ENCODE results near the gene CTSO.

Gene CTSO

DNA sequence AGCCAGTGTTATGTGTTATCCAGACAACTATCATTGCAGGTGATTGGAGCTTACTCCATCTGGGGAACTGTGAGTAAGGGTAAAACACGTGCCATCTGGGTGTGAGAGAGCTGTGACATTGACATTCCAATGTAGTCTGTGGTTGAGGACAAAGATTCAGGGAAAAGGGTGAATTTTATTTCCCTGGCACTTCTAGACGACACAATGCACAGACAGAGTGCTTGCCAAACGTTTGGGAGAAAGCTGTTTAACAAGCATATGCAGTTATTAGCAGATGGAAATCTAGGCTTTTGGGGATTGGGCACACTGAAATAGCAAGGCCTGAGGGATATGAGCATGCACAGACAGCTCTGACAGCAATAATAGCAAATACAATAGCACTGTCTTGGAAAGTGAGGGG lies 21.3 kb upstream of the CTSO start:
- Histone ChIP-seq H3K79me1 (ENCODE audit: low read depth, low read length) (no peaks in the 10 kb centered on the region), H3K27me3 (ENCODE audit: control insufficient read depth in 3 of 3, insufficient read depth in 3 of 3, low read depth in 1 of 3, low read length in 3 of 3) (no peaks in the 10 kb centered on the region), H2BK120ac (ENCODE audit: low read depth, low read length) (no peak overlapping the region), H3K4ac (ENCODE audit: low read length) (no peak overlapping the region), H3K36me3 (replicated peaks in 1 of 2; ENCODE audit: control insufficient read depth in 2 of 2, insufficient read depth in 2 of 2, low read length in 2 of 2) (no peaks in the 10 kb centered on the region), H4K8ac (ENCODE audit: low read depth, low read length) (no peak overlapping the region), H2BK5ac (ENCODE audit: low read length) (no peak overlapping the region), H3K23ac (ENCODE audit: low read depth, low read length, poor library complexity) (no peak overlapping the region), H2AK5ac (ENCODE audit: low read depth, low read length) (no peak overlapping the region), H3K9me3 (replicated peaks in 1 of 2; ENCODE audit: control insufficient read depth in 2 of 2, insufficient read depth in 1 of 2, low read depth in 1 of 2, low read length in 2 of 2) (peaks cover 1 to 11% of the 10 kb centered on the region in 2 donors), H3K9ac (ENCODE audit: low read depth, low read length, poor library complexity) (no peak overlapping the region), H3K14ac (ENCODE audit: low read length) (no peak overlapping the region), H2AFZ (ENCODE audit: low read length) (no peak overlapping the region), H3K4me3 (ENCODE audit: low read length in 2 of 2) (no peak overlapping the region), H2BK15ac (ENCODE audit: low read length) (no peak overlapping the region), H3K4me2 (ENCODE audit: insufficient read depth, low read length, poor library complexity, severe bottlenecking) (no peak overlapping the region), H4K91ac (ENCODE audit: low read depth, low read length, poor library complexity) (no peak overlapping the region), H3K18ac (ENCODE audit: low read length) (no peak overlapping the region), H3K4me1 (ENCODE audit: control insufficient read depth in 2 of 2, insufficient read depth in 1 of 2, low read depth in 1 of 2, low read length in 2 of 2) (peaks cover 0 to 8% of the 10 kb centered on the region in 2 donors), H2BK12ac (ENCODE audit: low read length) (no peak overlapping the region), H3K27ac (replicated peaks; ENCODE audit: low read length) (no peak overlapping the region)
- WGBS, 2 donors (ENCODE audit: extremely low coverage in 2 of 2, insufficient read length in 2 of 2, insufficient replicate concordance in 1 of 2): no CpG with 5 or more reads among the region's 3 CpGs
- no peak for DNase-seq (ENCODE audit: low spot score)

DNA sequence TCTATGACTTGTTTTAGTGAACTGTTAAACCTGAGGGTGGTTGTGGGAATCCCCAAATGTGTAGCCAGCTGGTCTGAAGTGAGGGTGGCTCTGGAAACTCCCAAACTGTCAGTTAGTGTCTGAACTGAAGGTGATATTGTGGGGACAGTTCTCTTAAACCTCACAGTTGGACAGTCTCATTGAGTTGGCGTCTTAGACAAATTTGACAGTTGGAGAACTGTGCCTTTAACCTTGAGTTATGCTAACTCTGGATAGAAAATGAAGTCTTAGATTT lies 20.7 kb upstream of the CTSO start:
- H2BK5ac ChIP-seq (ENCODE audit: low read length): no peak overlapping the region
- H2BK120ac ChIP-seq (ENCODE audit: low read depth, low read length): no peak overlapping the region
- no peak overlapping the region for H4K8ac ChIP-seq (ENCODE audit: low read depth, low read length)
- no peak overlapping the region for H2BK12ac ChIP-seq (ENCODE audit: low read length)
- no peak overlapping the region for H3K23ac ChIP-seq (ENCODE audit: low read depth, low read length, poor library complexity)
- H3K27me3 ChIP-seq (ENCODE audit: control insufficient read depth in 3 of 3, insufficient read depth in 3 of 3, low read depth in 1 of 3, low read length in 3 of 3): no peaks in the 10 kb centered on the region
- no peak overlapping the region for H3K9ac ChIP-seq (ENCODE audit: low read depth, low read length, poor library complexity)
- H3K18ac ChIP-seq (ENCODE audit: low read length): no peak overlapping the region
- H3K4me2 ChIP-seq (ENCODE audit: insufficient read depth, low read length, poor library complexity, severe bottlenecking): no peak overlapping the region
- no peak for DNase-seq (ENCODE audit: low spot score)
- H2AK5ac ChIP-seq (ENCODE audit: low read depth, low read length): no peak overlapping the region
- no peak overlapping the region for H4K91ac ChIP-seq (ENCODE audit: low read depth, low read length, poor library complexity)
- H2AFZ ChIP-seq (ENCODE audit: low read length): no peak overlapping the region
- no peak overlapping the region for H3K4ac ChIP-seq (ENCODE audit: low read length)
- peaks cover 1 to 10% of the 10 kb centered on the region in 2 donors for H3K9me3 ChIP-seq (replicated peaks in 1 of 2; ENCODE audit: control insufficient read depth in 2 of 2, insufficient read depth in 1 of 2, low read depth in 1 of 2, low read length in 2 of 2)
- H3K36me3 ChIP-seq (replicated peaks in 1 of 2; ENCODE audit: control insufficient read depth in 2 of 2, insufficient read depth in 2 of 2, low read length in 2 of 2): no peaks in the 10 kb centered on the region
- no peaks in the 10 kb centered on the region for H3K79me1 ChIP-seq (ENCODE audit: low read depth, low read length)
- H3K4me3 ChIP-seq (ENCODE audit: low read length in 2 of 2): no peak overlapping the region
- H3K4me1 ChIP-seq (ENCODE audit: control insufficient read depth in 2 of 2, insufficient read depth in 1 of 2, low read depth in 1 of 2, low read length in 2 of 2): peaks cover 0 to 8% of the 10 kb centered on the region in 2 donors
- no peak overlapping the region for H3K14ac ChIP-seq (ENCODE audit: low read length)
- no peak overlapping the region for H3K27ac ChIP-seq (replicated peaks; ENCODE audit: low read length)
- WGBS, 2 donors (ENCODE audit: extremely low coverage in 2 of 2, insufficient read length in 2 of 2, insufficient replicate concordance in 1 of 2): no CpG with 5 or more reads among the region's 1 CpG
- no peak overlapping the region for H2BK15ac ChIP-seq (ENCODE audit: low read length)

- no peak overlapping the region for H2AK5ac ChIP-seq (ENCODE audit: low read depth, low read length)
- WGBS, 2 donors (ENCODE audit: extremely low coverage in 2 of 2, insufficient read length in 2 of 2, insufficient replicate concordance in 1 of 2): no CpG with 5 or more reads among the region's 8 CpGs
Observed at GRCh38 chr4:155973639-155974475, 20.2 kb upstream of the CTSO start.

GRCh38 chr4:155972098-155972497 lies 18.4 kb upstream of the CTSO start:
- H2BK5ac ChIP-seq (ENCODE audit: low read length): no peak overlapping the region
- no peak overlapping the region for H3K4ac ChIP-seq (ENCODE audit: low read length)
- H4K91ac ChIP-seq (ENCODE audit: low read depth, low read length, poor library complexity): no peak overlapping the region
- no peak overlapping the region for H2AFZ ChIP-seq (ENCODE audit: low read length)
- H3K9me3 ChIP-seq (replicated peaks in 1 of 2; ENCODE audit: control insufficient read depth in 2 of 2, insufficient read depth in 1 of 2, low read depth in 1 of 2, low read length in 2 of 2): peaks cover 0 to 4% of the 10 kb centered on the region in 2 donors
- H3K4me2 ChIP-seq (ENCODE audit: insufficient read depth, low read length, poor library complexity, severe bottlenecking): no peak overlapping the region
- H3K18ac ChIP-seq (ENCODE audit: low read length): no peak overlapping the region
- H3K36me3 ChIP-seq (replicated peaks in 1 of 2; ENCODE audit: control insufficient read depth in 2 of 2, insufficient read depth in 2 of 2, low read length in 2 of 2): no peaks in the 10 kb centered on the region
- H2BK12ac ChIP-seq (ENCODE audit: low read length): no peak overlapping the region
- no peak for DNase-seq (ENCODE audit: low spot score)
- H3K9ac ChIP-seq (ENCODE audit: low read depth, low read length, poor library complexity): no peak overlapping the region
- no peak overlapping the region for H2BK15ac ChIP-seq (ENCODE audit: low read length)
- no peaks in the 10 kb centered on the region for H3K79me1 ChIP-seq (ENCODE audit: low read depth, low read length)
- H3K4me1 ChIP-seq (ENCODE audit: control insufficient read depth in 2 of 2, insufficient read depth in 1 of 2, low read depth in 1 of 2, low read length in 2 of 2): peaks cover 2 to 8% of the 10 kb centered on the region in 2 donors
- no peak overlapping the region for H3K14ac ChIP-seq (ENCODE audit: low read length)
- no peaks in the 10 kb centered on the region for H3K27me3 ChIP-seq (ENCODE audit: control insufficient read depth in 3 of 3, insufficient read depth in 3 of 3, low read depth in 1 of 3, low read length in 3 of 3)
- no peak overlapping the region for H3K23ac ChIP-seq (ENCODE audit: low read depth, low read length, poor library complexity)
- no CpG with 5 or more reads among the region's 4 CpGs for WGBS, 2 donors (ENCODE audit: extremely low coverage in 2 of 2, insufficient read length in 2 of 2, insufficient replicate concordance in 1 of 2)
- no peak overlapping the region for H2AK5ac ChIP-seq (ENCODE audit: low read depth, low read length)
- H4K8ac ChIP-seq (ENCODE audit: low read depth, low read length): no peak overlapping the region
- no peak overlapping the region for H3K27ac ChIP-seq (replicated peaks; ENCODE audit: low read length)
- no peak overlapping the region for H3K4me3 ChIP-seq (ENCODE audit: low read length in 2 of 2)
- H2BK120ac ChIP-seq (ENCODE audit: low read depth, low read length): no peak overlapping the region

More at GRCh38 chr4:155973639-155974475, 20.2 kb upstream of the CTSO start:
- no peak for DNase-seq (ENCODE audit: low spot score)
- H2BK5ac ChIP-seq (ENCODE audit: low read length): no peak overlapping the region
- H3K23ac ChIP-seq (ENCODE audit: low read depth, low read length, poor library complexity): no peak overlapping the region
- no peaks in the 10 kb centered on the region for H3K27me3 ChIP-seq (ENCODE audit: control insufficient read depth in 3 of 3, insufficient read depth in 3 of 3, low read depth in 1 of 3, low read length in 3 of 3)
- H3K18ac ChIP-seq (ENCODE audit: low read length): no peak overlapping the region
- H3K9ac ChIP-seq (ENCODE audit: low read depth, low read length, poor library complexity): no peak overlapping the region
- no peak overlapping the region for H4K8ac ChIP-seq (ENCODE audit: low read depth, low read length)
- H2AFZ ChIP-seq (ENCODE audit: low read length): no peak overlapping the region
- no peak overlapping the region for H2BK15ac ChIP-seq (ENCODE audit: low read length)
- no peak overlapping the region for H3K4me2 ChIP-seq (ENCODE audit: insufficient read depth, low read length, poor library complexity, severe bottlenecking)
- H3K79me1 ChIP-seq (ENCODE audit: low read depth, low read length): no peaks in the 10 kb centered on the region
- no peak overlapping the region for H3K27ac ChIP-seq (replicated peaks; ENCODE audit: low read length)
- H3K36me3 ChIP-seq (replicated peaks in 1 of 2; ENCODE audit: control insufficient read depth in 2 of 2, insufficient read depth in 2 of 2, low read length in 2 of 2): no peaks in the 10 kb centered on the region
- peaks cover 1 to 5% of the 10 kb centered on the region in 2 donors for H3K9me3 ChIP-seq (replicated peaks in 1 of 2; ENCODE audit: control insufficient read depth in 2 of 2, insufficient read depth in 1 of 2, low read depth in 1 of 2, low read length in 2 of 2)
- H2BK120ac ChIP-seq (ENCODE audit: low read depth, low read length): no peak overlapping the region
- no peak overlapping the region for H2BK12ac ChIP-seq (ENCODE audit: low read length)
- no peak overlapping the region for H3K4me3 ChIP-seq (ENCODE audit: low read length in 2 of 2)
- no peak overlapping the region for H4K91ac ChIP-seq (ENCODE audit: low read depth, low read length, poor library complexity)
- H3K4me1 ChIP-seq (ENCODE audit: control insufficient read depth in 2 of 2, insufficient read depth in 1 of 2, low read depth in 1 of 2, low read length in 2 of 2): peaks cover 0 to 8% of the 10 kb centered on the region in 2 donors
- no peak overlapping the region for H3K4ac ChIP-seq (ENCODE audit: low read length)
- no peak overlapping the region for H3K14ac ChIP-seq (ENCODE audit: low read length)
